NCI-H2227 treated with DMSO at 0.1 percent for 48 hours (cell line): ENCODE data around the gene TBC1D13.
"Not testable (repeated sequence)": the region's sequence is repeated elsewhere in the genome, so short reads cannot be mapped to it uniquely, and the experiment has no call there.

ENCODE experiments used
- DNase-seq: peaks from one replicate; lab custom pipeline; 2025; lab: John Stamatoyannopoulos, UW

Gene TBC1D13

GRCh38 chr9:128785427-128785826, 1.6 kb upstream of the TBC1D13 start:
- no peak for DNase-seq

DNA sequence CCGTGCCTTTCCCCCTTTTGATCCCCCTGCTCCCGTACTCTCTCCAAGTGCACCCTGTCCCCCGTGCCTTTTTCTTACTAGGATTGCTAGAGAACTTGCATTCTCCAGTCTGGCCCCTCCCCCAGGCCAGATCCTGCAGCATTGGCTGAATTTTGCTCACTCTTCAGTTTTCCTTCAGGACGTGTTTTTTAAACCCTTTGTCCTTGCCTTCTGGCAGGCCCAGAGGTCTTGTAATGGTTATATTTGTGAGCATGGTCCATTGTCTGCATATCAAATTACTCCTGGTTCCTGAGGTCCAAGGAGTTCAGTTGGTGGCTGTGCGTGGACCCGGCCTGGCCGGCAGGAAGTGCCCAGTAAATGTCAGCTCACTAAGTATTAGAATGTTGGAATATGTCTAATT, 606 bp downstream of the TBC1D13 start:
- DNase-seq, result no peak

- DNase-seq, result no peak
Measured at GRCh38 chr9:128788445-128788844, 1.4 kb downstream of the TBC1D13 start.

DNA sequence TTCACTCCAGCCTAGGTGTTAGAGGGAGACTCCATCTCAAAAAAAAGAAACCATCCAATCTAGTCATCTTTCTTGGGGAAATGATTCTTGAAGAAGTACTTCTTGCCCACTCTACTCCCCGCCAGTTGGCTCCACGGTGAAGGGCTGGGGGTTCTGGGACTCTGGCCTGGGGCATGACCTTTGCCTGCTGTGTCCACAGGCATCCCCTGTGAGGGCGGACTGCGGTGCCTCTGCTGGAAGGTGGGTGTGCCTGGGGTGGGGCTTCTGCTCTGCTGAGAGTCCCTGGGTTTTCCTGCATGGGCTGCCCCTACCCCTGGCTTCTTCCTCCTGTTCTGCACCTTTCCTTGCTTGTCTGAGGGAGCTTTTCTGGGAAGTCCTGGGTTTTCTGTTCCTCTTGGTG, 3.5 kb downstream of the TBC1D13 start:
- no peak for DNase-seq

DNA sequence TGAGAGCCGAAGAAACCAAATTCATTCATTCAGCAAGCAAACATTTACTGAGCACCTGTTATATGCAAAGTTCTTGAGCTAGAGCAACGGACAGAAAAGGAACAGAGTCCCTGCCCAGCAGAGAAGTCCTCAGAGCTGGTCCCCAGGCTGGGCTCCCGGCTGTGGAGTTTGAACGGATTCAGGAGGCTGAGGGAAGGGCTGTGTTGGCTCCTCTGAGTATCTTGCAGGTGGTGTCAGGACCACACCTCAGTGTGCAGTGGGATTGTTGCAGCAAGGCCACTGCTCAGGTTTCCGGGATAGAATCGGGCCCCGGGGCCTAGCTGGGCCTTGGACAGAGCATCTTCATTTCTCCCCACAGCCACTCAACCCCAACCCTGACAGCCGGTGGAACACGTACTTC, 5.1 kb downstream of the TBC1D13 start:
- DNase-seq, result no peak

DNA sequence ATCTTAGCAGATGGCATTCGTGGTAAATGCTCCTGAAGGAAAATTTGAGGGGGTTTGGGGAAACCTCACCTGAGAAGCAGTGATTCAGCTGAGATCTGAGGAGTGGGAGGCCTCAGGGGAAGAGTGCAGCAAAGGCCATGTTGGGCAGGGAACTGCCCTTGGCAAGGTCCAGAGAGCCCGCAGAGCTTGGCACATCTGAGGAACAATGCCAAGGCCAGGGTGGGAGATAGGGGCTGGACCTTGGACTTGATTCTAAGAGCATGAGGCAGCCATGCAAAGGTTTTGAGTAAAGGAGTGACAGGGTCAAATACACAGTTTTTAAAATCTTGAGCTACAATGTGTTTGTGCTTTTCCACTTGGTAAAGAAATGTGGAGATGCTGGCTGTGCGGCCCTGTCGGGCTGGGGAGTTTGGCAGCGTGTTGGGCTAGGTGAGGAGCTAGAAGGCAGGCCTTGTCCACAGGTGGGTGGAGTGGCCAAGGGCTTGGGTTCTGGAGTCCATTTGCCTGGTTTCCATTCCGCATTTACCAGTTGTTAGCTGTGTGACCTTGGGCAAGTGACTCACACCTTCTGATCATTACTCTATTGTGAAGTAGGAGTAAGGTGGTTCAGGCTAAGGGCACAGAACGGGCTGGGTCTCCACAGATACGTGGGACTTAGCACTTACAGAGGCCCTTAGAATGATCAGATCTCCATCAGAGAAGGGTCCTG, 6.1 kb downstream of the TBC1D13 start:
- DNase-seq, result no peak

DNA sequence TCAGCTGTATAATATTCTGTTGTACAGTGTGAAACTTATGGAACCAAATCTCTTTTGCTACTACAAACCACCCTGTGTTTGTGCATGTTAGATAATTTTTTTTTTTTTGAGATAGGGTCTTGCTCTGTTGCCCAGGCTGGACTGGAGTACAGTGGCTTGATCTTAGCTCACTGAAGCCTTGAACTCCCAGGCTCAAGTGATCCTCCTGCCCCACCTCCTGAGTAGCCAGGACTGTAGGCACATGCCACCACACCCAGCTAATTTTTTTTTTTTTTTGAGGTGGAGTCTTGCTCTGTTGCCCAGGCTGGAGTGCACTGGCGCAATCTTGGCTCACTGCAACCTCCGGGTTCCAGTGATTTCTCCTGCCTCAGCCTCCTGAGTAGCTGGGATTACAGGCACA, 7.9 kb downstream of the TBC1D13 start:
- DNase-seq, result not testable (repeated sequence)

DNA sequence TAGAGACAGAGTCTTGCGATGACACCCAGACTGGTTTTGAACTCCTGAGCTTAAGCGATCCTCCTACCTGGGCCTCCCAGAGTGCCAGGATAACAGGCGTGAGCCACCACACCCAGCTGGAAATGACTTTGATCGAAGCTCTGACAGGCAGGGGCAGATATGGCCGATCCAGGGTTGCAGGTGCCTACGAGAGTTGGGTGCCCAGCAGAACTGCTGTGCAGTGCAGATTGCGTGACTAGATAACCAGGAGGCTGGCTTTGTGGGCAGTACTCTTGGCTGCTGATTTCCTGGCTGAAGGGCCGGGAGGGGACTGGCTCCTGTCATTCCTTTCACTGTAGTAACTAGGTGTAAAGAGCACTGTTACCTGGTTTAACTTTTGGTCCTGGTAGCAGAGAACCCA, 11.8 kb downstream of the TBC1D13 start:
- no peak for DNase-seq

DNA sequence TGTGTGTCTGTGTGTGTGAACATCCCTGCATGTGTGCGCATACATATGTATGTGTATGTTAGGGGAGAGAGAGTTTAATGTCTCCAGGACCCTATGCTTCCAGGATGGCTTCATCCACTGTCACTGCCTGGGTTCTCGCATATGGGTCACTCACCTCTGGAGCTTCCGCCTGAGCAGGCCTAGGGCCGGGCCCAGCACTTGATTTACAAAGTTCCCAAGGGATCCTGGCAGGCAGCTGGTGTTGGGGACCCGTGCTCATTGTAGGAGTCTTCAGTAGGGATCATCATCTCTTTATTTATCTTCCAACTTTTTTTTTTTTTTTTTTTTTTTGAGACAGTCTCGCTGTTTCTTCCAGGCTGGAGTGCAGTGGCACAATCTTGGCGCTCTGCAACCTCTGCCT, 13.0 kb downstream of the TBC1D13 start:
- DNase-seq, result no peak

DNA sequence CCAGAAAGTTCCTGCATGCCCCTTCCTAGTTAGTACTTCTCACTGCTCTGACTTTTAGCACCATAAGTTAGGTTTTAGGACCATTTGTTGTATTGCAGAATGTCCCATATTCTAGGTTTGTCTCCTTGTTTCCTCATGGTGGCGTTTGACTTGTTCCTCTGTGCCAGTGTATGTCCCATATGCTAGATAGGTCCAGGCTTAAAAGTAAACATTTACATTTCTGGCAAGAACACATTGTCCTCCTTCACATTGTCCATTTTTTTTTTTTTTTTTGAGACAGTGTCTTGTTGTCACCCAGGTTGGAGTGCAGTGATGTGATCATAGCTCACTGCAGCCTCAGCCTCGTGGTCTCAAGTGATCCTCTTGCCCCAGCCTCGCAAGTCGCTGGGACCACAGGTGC, 15.4 kb downstream of the TBC1D13 start:
- no peak for DNase-seq

GRCh38 chr9:128805661-128806060, 18.6 kb downstream of the TBC1D13 start:
- DNase-seq, result no peak

DNA sequence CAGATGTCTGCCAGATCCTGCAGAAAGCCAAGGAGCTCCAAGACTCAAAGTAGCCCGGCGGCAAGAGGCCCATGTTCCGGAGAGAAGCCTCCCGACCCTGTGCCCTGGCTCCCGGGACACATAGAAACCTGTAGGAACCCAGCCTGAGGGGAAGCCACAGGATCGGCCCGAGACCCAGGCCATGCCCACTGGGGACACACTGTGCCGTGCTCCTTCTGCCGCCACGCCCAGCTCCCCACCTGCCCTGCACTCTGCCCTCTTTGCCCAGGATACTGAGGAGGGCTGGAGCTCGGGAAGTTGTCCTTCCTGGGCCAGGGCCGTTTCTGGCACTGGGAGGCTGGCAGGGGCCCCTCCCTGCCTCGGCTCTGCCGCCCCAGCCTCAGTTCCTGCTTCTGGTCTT, 20.8 kb downstream of the TBC1D13 start:
- DNase-seq, result no peak

DNA sequence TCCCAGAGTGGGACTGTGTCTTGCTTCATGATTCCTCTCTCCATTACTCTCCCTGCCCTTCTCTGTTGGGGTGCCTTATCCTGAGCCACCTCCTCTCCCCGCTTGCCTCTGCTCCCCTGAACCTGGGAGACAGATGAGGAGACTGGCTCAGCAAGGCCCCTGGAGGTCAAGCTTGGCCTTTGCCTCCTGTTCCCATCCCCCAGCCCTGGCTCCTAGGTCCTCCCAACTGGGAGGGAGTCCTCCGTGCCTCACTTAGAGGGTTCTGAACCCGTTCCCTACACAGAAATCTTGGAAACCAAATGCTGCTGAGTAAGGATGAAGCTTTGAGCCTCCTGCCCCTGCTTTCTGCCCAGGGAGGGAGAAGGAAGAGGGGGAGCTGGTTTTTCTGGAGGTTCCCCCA, 21.5 kb downstream of the TBC1D13 start:
- DNase-seq, result no peak

DNA sequence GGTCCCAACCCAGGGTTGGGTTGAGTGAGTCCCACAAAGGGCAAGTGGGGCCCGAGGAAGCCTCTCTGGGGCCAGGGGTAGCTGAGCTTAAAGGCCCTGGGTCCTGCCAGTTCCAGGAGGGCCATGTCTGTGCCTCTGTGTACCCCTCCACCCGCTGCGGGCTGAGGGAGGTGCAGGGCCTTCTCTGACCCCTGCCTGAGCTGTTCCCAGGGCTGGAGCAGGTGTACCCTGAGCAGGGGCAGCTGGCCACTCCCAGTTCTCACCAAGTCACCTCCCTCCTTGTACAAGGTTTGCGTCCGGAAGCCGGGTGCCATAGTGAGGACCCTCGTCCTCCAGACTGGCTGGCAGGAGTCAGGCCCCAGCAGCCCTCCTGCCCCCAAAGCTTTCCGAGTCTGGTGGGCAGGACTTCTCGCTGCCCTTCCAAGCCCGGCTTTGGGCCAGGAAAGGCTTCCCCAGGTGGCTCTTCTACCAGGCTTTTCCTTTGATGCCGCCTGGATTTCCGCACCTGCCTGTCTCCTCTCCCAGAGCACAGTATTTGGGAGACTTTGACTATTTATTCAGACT, 22.1 kb downstream of the TBC1D13 start:
- no peak for DNase-seq

DNA sequence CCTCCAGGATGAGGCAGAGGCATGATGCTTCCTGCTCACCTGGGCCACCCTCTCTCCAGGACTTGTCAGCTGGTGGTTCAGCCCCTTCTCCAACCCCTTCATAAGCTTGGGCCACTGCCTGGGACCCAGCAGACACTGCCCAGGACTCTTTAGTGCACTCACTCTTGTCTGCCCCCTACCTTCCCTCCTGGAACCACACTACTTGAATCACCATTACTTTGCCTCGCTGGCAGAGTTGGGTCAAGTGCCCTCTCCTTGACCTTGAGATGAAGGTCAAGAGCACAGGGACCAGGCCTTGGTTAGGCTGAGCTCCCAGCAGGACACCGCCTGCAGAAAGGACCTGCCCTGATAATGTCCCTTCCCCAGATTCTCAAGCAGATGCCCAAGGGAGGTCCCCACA, 22.8 kb downstream of the TBC1D13 start:
- DNase-seq, result no peak

GRCh38 chr9:128810873-128811272, 23.8 kb downstream of the TBC1D13 start:
- DNase-seq, result no peak

GRCh38 chr9:128818099-128818838, 31.2 kb downstream of the TBC1D13 start, which contains the start of gene ENDOG:
TSS of gene ENDOG (plus strand) at chr9:128818500. CDS start at chr9:128818685, 185 bp downstream.
- peak; percentile 89 for DNase-seq

DNA sequence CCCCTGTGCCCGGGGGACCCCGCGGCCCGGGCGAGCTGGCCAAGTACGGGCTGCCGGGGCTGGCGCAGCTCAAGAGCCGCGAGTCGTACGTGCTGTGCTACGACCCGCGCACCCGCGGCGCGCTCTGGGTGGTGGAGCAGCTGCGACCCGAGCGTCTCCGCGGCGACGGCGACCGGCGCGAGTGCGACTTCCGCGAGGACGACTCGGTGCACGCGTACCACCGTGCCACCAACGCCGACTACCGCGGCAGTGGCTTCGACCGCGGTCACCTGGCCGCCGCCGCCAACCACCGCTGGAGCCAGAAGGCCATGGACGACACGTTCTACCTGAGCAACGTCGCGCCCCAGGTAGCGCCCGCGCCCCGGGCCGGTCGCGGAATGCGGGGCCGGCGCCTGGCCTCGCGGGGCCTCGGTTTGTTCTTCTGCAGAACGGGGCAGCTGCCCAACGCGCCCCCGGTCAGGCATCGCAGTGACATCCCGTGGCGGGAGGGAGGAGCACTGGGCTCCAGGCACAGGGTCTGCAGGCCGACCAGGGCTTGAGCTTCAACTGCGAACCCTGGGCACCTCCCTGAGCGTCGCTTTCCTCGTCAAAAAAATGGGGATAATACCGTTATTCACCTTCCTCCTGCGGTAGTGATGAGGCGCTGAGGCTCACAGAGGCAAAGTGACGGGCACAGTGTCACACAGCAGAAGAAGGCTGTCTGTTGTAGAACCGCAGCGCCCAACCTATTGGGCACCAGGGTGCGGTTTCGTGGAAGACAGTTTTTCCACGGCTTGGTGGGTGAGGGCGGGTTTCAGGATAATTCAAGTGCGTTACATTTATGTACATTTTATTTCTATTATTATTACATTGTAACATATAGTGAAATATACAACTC, 32.0 kb downstream of the TBC1D13 start:
- DNase-seq, result no peak

GRCh38 chr9:128819716-128820664, 32.9 kb downstream of the TBC1D13 start:
- DNase-seq, result peak; percentile 74

DNA sequence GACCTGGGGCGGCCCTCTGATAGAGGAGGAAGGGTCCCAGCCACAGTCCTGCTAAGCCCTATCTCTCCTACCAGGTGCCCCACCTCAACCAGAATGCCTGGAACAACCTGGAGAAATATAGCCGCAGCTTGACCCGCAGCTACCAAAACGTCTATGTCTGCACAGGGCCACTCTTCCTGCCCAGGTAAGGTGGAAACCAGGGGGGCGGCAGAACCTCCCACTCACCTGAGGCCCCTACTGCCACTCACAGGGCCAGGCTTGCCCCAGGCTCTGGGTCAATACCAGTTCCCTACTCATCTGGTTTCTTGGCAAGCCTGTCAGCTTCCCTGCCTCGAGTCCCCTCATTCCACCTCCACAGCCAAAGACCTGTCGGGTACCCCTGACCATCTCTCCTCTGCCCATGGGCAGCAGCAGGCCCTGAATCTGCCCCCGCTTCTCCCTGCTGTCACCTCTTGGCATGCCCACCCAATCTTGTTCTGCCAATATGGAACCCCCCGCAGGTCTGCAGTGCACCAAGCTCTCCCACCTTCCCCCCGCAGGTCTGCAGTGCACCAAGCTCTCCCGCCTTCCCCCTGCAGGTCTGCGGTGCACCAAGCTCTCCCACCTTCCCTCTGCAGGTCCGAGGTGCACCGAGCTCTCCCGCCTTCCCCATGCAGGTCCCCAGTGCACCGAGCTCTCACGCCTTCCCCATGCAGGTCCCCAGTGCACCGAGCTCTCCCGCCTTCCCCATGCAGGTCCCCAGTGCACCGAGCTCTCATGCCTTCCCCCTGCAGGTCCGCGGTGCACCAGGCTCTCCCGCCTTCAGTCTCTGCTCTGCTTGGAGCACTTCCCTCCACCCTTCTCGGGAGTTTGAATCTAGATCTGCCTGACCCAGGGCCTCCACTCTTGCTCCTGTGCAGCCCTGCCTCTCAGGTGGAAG, 33.9 kb downstream of the TBC1D13 start:
- no peak for DNase-seq
